ENCODE measurements around the gene CFAP107. TPM values are rescaled to one million over a fixed set of nuclear protein-coding genes. Genes with fewer than 3 reads are reported as not detected.

Gene CFAP107
- total RNA-seq, 1 experiment from 2014 or later, result not detected

- TF ChIP-seq POLR2AphosphoS5 (IDR thresholded peaks at IDR 0.05; ENCODE audit: low read depth, low read length), result no peak
- no peak for TF ChIP-seq SIN3A (IDR thresholded peaks at IDR 0.05; ENCODE audit: borderline replicate concordance, insufficient read depth, low read depth, low read length)
- TF ChIP-seq TCF7L2 (IDR thresholded peaks at IDR 0.05; ENCODE audit: low read depth, low read length), result no peak
- TF ChIP-seq CTCF (IDR thresholded peaks at IDR 0.05), result no peak
- TF ChIP-seq REST (IDR thresholded peaks at IDR 0.05; ENCODE audit: insufficient read depth in 1 of 2, low read depth in 2 of 2, low read length in 1 of 2), result no peak
- POLR2A ChIA-PET, result no interaction called here
- in situ Hi-C loops (cut with HindIII; ENCODE audit: low pct_unique_long_range_greater_than_20kb, low sequenced_read_pairs), result no loop called here
- Histone ChIP-seq H3K27me3 (ENCODE audit: control insufficient read depth, insufficient read depth, low read length) (peaks cover 2% of the 10 kb centered on the region; the same call in 1 of the 2 replicates), H3K27ac (ENCODE audit: low read length) (no peak overlapping the region), H3K4me3 (ENCODE audit: low read depth in 2 of 2, low read length in 2 of 2) (no peak overlapping the region), H3K4me1 (ENCODE audit: control insufficient read depth, insufficient read depth, low read length) (no peaks in the 10 kb centered on the region), H3K9me3 (ENCODE audit: control insufficient read depth, insufficient read depth, low read depth, low read length) (no peaks in the 10 kb centered on the region), H3K36me3 (ENCODE audit: control insufficient read depth, insufficient read depth, low read length) (no peaks in the 10 kb centered on the region)
- ATAC-seq (no peak), DNase-seq (ENCODE audit: low read depth, low spot score) (no peak)
- CTCF ChIA-PET, result no interaction called here
- intact Hi-C loops (cut with micrococcal nuclease; ENCODE audit: unreplicated experiment), result no loop called here
- no TSS peak for BruUV-seq (replicated peaks)
Measured at GRCh38 chr1:12774801-12775345, 28.9 kb downstream of the CFAP107 start.

GRCh38 chr1:12775443-12775842 lies 29.4 kb downstream of the CFAP107 start:
- TF ChIP-seq REST (IDR thresholded peaks at IDR 0.05; ENCODE audit: insufficient read depth in 1 of 2, low read depth in 2 of 2, low read length in 1 of 2) (no peak), SIN3A (IDR thresholded peaks at IDR 0.05; ENCODE audit: borderline replicate concordance, insufficient read depth, low read depth, low read length) (no peak), CTCF (IDR thresholded peaks at IDR 0.05) (no peak), TCF7L2 (IDR thresholded peaks at IDR 0.05; ENCODE audit: low read depth, low read length) (no peak), POLR2AphosphoS5 (IDR thresholded peaks at IDR 0.05; ENCODE audit: low read depth, low read length) (no peak)
- intact Hi-C loops (cut with micrococcal nuclease; ENCODE audit: unreplicated experiment) (no loop called here), in situ Hi-C loops (cut with HindIII; ENCODE audit: low pct_unique_long_range_greater_than_20kb, low sequenced_read_pairs) (no loop called here)
- peaks cover 2% of the 10 kb centered on the region; the same call in 1 of the 2 replicates for H3K27me3 ChIP-seq (ENCODE audit: control insufficient read depth, insufficient read depth, low read length)
- ATAC-seq (no peak), DNase-seq (ENCODE audit: low read depth, low spot score) (no peak)
- H3K4me3 ChIP-seq (ENCODE audit: low read depth in 2 of 2, low read length in 2 of 2), result no peak overlapping the region
- CTCF ChIA-PET, result no interaction called here
- no peaks in the 10 kb centered on the region for H3K9me3 ChIP-seq (ENCODE audit: control insufficient read depth, insufficient read depth, low read depth, low read length)
- no TSS peak for BruUV-seq (replicated peaks)
- no peaks in the 10 kb centered on the region for H3K36me3 ChIP-seq (ENCODE audit: control insufficient read depth, insufficient read depth, low read length)
- POLR2A ChIA-PET, result no interaction called here
- H3K27ac ChIP-seq (ENCODE audit: low read length), result no peak overlapping the region
- H3K4me1 ChIP-seq (ENCODE audit: control insufficient read depth, insufficient read depth, low read length), result no peaks in the 10 kb centered on the region

Measured in Panc1 (cell line).